HG03103 (cell line): ENCODE data around the gene TMA16.
"Not testable (repeated sequence)": the region's sequence is repeated elsewhere in the genome, so short reads cannot be mapped to it uniquely, and the experiment has no call there.

Experiments used
- ATAC-seq: cut with Tn5 transposase; IDR thresholded peaks from one replicate; pipeline ENCODE4 v1.9.1; 2021; ENCODE audit warnings: low read depth; ENCODE audit not compliant: unreplicated experiment

TMA16 gene

GRCh38 chr4:163505374-163505773 lies 10.9 kb downstream of the TMA16 start:
- ATAC-seq = no peak

- ATAC-seq = no peak
Measured at GRCh38 chr4:163515198-163515597, 20.7 kb downstream of the TMA16 start.

GRCh38 chr4:163523791-163524365 lies 29.4 kb downstream of the TMA16 start:
- no peak for ATAC-seq

GRCh38 chr4:163525982-163526381 lies 31.5 kb downstream of the TMA16 start:
- ATAC-seq = no peak

GRCh38 chr4:163527172-163527571 lies 32.7 kb downstream of the TMA16 start:
- no peak for ATAC-seq

- no peak for ATAC-seq
Measured at GRCh38 chr4:163528653-163529052, 34.2 kb downstream of the TMA16 start.

GRCh38 chr4:163534056-163534455 lies 39.6 kb downstream of the TMA16 start:
- ATAC-seq = no peak

GRCh38 chr4:163535657-163536056 lies 41.2 kb downstream of the TMA16 start:
- no peak for ATAC-seq

- ATAC-seq = no peak
Measured at GRCh38 chr4:163536091-163536490, 41.6 kb downstream of the TMA16 start.

- no peak for ATAC-seq
Measured at GRCh38 chr4:163537114-163537513, 42.6 kb downstream of the TMA16 start.

GRCh38 chr4:163538820-163539219 lies 44.3 kb downstream of the TMA16 start:
- ATAC-seq = not testable (repeated sequence)

- no peak for ATAC-seq
Measured at GRCh38 chr4:163540448-163540847, 46.0 kb downstream of the TMA16 start.

- ATAC-seq = no peak
Measured at GRCh38 chr4:163540977-163541376, 46.5 kb downstream of the TMA16 start.

GRCh38 chr4:163542275-163542674 lies 47.8 kb downstream of the TMA16 start:
- no peak for ATAC-seq

GRCh38 chr4:163544407-163545038 lies 50.0 kb downstream of the TMA16 start:
- ATAC-seq = peak; percentile 87

GRCh38 chr4:163548481-163549243 lies 54.2 kb downstream of the TMA16 start:
- peak; percentile 35 for ATAC-seq

- no peak for ATAC-seq
Measured at GRCh38 chr4:163550869-163551267, 56.4 kb downstream of the TMA16 start.

GRCh38 chr4:163553146-163553545 lies 58.7 kb downstream of the TMA16 start:
- no peak for ATAC-seq

- no peak for ATAC-seq
Measured at GRCh38 chr4:163554870-163555465, 60.5 kb downstream of the TMA16 start.

- ATAC-seq = peak; percentile 39
Measured at GRCh38 chr4:163556177-163556576, 61.7 kb downstream of the TMA16 start.

- no peak for ATAC-seq
Measured at GRCh38 chr4:163556650-163557391, 62.3 kb downstream of the TMA16 start.
